Epidermal melanocyte (primary cell): Measurements from ENCODE around the gene PTCD3.
A peak's percentile ranks its signal among the peaks of the same experiment; 100 is the strongest.

Experiments used
- DNase-seq: peaks from one replicate; pipeline ENCODE4 v3.0.0; 2011; ENCODE audit warnings: low spot score; ENCODE audit not compliant: insufficient read length

PTCD3 gene

DNA sequence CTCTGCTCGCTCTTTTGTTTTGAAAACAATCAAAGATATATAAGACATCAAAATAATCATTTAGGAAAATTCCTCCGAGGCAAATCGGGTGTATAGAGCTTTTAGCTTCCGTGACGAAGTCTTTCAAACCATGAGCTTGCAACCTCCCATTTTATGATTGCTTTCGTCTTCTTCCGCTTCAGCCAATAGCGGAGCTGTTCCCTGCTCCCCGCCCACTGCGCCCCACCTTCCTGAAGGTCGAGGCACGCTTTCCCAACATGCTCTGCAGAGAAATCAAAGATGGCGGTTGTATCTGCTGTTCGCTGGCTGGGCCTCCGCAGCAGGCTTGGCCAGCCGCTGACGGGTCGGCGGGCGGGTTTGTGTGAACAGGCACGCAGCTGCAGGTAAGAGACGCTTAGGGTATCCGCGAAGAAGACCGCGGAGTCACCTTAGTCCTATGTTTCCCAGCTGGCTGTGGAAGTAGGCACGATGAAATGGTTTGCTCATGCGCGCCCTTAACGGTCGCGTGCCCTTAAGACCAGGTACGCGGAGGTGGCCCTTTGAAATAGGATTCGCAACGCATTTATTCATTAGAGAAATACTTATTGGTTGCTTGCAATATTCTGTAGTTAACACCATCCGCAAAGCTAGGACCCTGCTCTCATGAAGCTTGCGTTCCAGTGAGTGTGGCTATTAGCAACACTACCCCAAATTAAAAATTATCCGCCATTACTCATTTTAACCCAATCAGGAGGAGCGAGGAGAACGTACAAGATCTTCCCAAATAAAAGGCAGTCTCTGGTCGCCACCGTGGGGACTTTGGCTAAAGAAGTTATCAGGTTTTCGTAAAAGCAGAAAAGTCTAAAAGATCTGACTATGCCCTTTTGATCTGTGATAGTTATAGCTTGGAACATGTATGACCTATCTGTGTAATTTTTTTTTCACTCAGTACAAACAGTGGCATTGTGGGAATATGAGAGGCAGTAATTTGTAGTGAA is at the start of gene PTCD3:
Gene PTCD3 (plus strand): TSS at position 267 of the 977 bp plus-strand sequence. CDS start 13 bp downstream, at position 280.
- peak; percentile 64 for DNase-seq

DNA sequence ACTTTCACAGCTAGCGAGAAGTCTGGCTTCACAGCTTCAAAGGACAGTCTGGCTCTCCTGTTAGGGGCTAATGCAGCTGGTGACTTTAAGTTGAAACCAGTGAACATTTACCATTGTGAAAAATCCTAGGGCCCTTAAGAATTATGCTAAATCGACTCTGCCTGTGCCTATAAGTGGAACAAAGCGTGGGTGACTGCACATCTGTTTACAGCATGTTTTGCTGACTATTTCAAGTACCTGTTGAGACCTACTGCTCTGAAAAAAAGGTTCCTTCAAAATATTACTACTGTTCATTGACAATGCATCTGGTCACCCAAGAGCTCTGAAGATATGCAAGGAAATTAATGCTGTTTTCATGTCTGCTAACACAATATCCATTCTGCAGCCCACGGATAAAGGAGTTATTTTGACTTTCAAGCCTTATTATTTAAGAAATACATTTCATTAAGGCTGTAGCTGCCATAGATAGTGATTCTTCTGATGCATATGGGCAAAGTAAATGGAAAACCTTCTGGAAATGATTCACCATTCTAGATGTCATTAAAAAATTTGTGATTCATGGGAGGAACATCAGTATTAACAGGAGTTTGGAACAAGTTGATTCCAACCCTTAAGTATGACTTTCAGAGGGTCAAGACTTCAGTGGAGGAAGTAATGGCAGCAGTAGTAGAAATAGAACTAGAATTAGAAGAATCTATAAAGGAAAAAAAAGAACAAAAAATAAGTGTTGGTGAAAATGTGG is 49.3 kb upstream of the PTCD3 start:
- no peak for DNase-seq

DNA sequence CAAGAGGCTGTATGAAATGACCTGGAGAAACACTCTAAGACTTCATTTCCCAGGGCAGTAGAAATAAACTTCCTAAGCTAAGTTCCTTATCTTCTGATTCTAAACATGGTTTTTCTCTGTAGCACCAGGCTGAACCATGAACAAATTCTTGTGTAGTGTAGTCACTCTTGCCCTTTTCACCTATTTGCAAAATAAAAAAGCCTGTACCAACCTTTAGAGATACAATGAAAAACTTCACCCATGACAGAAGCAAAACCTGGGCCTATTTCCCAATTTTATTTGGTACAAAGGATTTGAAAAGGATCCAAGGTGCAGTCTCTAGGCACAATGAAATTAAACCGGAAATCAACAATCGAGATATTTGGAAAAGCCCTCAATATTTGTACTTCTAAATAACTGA is 44.0 kb upstream of the PTCD3 start:
- no peak for DNase-seq

DNA sequence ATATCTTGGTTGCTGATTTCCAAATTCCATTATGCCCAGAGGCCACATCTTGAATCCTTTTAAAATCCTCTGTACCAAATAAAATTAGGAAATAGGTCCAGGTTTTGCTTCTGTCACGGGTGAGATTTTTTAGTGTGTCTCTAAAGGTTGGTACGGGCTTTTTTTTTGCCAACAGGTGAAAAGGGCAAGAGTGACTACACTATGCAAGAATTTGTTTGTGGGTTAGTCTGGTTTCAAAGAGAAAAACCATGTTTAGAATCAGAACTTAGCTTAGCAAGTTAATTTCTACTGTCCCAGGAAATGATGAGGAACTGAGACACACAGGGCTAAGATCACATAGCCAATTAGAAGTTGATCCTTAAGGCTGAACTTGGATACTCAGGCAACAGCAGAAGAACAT is 42.0 kb upstream of the PTCD3 start:
- no peak for DNase-seq

DNA sequence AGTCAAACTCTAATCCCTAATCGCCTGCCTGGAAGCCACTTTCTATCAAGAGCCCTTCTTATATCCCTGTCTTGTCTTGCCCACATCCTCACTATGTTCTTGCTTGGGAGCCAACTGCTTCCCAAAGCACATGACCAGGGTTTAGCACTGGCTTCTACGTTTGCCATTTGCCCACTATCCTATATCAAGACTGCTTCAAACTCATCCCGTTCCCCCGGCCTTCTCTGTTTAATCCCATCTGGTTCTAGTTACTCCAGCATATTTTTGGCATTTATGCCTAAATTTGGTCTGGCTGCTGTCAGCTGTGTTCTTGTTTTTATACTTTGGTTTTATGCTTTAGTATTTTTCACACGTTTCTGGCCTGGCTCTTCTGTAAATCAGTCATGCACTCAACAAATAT is 40.5 kb upstream of the PTCD3 start:
- no peak for DNase-seq

DNA sequence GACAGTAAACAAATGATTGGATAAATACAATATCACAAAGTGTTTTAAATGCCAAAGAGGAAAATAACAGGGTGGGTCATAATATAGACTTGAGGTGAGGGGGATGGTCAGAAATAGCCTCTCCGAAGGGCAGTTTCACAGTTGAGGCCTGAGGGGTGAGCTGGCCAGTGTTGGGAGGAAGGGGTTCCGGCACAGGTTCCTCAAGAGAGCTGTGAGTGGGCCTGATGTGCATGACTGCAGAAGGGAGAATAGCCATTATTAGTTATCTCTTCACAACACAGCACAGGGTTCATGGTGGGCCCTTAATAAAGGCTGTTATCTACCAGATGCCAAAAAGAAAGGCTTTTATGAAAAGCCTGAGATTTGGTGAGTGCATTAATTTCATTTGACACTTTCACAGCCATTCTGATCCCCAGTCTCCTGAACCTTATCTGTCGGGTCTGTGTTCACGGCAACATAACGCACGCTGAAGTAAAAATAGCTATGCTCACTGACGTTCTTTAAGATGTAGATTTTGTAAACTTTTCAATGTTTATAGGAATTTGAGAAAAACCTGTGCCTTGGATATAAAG is 39.9 kb upstream of the PTCD3 start:
- DNase-seq: no peak

DNA sequence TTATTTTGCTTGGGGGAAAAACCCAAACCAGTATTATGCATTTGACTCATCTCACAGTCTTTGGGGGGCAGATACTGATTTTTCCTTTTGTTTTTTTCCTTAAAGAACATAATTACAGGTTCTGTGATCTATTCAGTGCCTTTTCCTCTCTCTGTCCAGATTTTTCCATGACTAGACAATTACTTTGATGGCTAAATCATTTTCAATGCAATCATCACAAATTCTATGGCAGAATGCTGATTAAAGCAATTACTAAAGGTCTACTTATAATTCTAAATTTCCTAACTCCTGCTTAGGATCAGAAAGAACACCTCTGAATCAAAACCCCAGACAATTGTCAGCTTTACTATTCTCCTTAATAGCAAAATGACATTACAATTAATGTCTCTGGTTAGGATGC is 39.1 kb upstream of the PTCD3 start:
- no peak for DNase-seq

DNA sequence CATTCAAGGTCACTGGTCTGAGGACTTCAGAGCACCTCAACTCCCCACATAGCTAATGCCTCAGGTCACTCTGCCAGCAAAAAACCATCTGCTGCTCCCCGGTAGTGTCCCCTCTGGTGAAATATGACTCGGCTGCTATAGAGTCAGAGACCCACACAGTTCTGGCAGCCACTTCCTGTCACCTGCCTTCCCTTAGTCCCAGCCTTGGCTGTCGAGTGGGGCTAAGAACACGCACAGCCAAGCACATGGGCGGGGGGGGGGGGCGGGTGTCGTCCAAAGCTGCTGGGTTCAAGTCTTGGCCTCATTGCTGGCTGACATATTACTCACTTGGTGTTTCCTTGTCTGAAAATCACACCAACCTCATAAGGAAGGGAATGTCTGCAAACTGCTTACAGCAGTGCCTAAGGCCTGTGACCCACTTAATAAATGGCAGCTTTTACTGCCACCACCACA is 37.9 kb upstream of the PTCD3 start:
- DNase-seq: no peak

DNA sequence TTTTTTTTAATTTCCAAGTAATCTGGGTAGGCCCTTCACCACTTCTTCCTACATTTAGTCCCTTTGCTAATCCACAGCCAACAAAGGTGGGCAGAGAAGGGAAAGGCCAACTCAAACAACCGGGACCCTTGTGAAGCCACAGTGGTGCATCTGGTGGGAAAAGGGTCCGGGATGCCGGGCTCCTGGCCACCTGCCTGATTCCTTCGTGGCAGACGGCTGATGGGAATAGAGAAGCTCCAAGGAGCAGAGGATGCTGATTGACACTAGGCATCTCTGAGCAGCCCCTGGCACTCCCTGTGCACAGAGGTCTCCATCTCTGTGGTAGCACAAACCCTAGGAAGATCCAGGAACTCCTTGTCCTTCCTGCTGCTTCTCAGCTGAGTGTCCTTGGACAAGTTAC is 37.4 kb upstream of the PTCD3 start:
- no peak for DNase-seq

DNA sequence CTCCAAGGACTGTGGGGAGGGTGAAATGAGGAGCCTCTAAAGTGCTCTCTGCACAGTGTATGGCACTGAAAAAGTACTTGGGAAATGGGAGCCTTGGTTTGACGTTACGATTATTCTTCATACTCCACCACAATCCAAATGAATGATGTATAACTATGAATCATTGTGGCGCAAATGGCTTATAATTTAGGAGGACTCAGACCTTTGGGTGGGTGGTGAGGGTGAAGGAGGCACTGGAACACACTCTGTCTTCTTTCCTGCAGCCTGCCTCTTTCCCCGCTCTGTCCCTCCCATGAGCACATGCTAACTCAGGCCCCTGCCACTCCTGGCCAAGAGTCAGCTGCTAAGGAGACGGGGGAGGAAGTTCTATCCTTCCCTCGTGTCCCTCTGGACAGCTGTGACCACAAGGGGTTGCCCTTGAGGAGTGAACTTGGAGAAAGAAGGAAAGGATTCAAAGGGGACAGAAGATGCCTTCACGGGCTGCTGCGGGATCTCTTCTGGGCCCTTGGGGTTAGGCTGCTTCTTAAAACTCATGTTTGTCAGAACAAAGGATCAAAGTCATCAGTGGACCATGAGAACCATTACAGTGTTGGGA is 36.8 kb upstream of the PTCD3 start:
- DNase-seq: peak; percentile 36

DNA sequence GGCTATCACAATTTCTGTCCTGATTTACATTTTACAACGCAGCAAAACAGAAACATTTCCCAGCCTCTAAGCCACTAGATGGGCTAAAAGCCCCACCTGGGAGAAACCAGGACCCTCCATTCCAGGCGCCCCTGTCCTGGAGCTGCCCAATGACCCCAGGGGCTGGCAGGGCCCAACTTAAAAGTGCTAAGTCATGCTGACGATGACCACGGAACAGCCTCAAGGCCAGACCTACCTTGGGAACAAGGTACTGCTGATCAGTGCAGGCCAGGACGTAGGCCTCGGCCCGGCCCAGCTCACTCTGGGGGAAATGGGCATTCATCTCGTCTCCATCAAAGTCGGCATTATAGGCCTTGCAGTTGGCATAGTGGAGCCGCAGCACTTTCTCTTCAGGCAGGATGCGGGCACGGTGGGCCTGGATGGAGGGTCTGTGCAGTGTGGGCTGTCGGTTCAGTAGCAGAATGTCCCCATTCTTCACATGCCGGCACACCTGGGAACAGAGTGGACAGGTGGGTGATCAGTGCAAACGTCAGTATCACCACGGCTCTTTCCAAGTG is 36.2 kb upstream of the PTCD3 start:
- DNase-seq: no peak

DNA sequence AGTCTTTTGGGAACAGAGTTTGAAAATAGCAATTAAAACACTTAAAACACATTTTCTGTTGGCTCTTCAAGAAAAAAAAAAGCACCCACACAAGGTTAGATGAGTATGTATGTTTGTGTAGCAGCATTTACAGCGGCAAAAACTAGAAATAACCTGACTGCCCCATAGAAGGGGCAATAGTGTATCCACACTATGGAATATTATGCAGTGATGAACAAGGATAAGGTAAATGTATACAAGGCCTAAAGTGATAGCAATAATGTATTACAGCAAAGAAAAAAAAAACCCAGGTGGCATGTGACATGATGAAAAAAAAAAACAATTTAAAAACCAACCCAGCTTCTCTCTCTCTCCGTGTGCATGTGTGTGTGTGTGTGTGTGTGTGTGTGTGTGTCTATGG is 35.2 kb upstream of the PTCD3 start:
- DNase-seq: no peak

DNA sequence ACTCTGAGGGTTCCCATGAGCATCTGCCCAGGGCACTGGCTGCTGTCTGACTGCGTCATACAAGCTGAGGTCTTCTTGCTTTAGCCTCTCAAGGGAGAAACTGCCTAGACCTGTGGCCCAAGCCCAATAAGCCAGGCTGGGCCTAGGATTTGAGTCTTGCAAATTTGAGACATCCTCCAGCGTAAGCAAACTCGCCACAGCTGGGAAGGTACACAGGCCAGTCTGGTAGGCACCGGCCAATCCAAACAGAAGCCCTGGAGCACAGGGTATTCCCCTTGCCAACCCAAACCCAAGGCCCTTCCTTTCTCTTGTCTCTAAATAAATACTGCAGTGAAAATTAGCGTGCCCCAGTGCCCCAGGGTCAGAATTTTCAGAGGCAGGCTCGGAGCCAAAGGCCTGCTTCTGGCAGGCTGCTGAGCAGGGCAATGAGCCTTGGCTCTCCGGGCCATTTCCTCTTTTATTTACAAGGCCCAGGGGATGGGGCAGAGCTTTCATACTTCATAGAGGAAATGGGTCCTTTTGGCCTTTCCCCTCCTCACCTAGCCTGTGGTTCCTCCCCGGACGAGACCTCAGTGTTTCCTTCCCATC is 33.7 kb upstream of the PTCD3 start:
- peak; percentile 72 for DNase-seq

DNA sequence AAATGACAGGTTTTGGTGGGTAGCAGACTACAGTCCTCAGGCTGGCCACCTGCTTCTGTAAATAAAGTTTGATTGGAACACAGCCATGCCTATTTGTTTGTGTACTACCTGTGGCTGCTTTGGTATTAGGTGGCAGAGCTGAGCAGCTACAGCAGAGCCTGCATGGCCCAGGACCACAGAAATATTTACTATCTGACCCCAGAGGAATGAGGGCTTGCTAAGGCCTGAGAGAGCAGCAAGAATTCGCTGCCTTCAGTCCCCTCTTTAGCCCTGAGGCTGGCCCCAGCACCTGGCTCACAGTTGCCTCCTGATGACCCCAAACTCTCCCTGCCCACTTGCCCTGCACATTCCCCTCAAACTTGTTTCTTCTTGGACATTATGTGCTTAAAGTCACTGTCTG is 32.8 kb upstream of the PTCD3 start:
- DNase-seq: no peak

DNA sequence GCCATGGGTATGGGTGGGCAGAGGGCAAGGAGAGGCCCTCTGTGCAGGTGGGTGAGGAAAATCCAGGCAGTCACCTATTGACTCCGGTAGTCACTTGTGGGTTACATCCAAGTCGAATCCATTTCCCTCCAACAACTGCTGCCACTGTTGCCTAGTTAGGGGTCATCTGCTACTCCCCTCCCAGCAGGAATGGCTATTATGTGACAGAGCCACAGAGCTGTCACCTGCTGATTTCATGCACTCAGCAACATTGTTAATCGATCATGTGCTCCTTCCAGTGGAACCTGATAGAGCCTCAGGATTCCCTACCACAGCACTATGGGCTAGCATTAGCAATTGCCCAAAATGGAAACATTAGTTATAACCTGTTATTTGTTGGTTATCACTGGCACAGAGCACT is 31.8 kb upstream of the PTCD3 start:
- DNase-seq: no peak

DNA sequence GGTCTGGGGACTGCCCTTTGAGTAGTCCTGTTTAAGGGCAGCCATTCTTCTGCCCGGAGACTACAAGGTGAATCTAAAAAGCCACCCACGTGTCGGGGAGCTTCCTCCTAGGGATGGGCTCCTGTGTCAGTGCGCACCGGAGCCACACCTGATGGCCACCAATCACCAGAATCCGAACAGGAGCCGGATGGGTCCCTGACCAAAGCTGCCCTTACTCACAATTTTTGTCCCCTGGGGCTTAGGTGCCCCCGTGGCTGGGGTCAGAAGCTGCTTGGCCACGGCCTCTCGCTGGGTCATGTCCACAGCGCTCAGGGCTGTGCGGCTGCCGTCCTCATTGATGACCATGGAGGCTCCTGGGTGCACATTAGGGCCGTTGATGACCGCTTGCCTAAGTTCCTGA is 31.2 kb upstream of the PTCD3 start:
- DNase-seq: no peak

DNA sequence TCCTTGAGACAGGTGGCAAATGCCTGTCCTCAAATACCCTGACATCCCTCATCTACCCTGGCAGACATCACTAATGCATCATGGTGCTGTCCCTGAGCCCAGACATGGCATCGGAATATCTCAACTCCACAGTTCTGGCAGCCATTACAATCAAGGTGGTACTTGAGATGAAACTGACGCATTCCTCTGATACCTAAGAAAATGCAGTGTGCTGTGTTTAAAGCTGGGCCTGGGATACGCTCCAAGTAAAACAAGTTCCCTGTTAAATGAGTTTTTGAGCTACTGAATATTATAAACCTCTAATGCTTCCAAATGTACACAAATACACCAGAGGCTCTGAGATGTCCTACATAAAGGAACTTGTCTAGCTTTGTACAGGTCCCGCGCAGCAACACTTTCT is 30.1 kb upstream of the PTCD3 start:
- DNase-seq: no peak

DNA sequence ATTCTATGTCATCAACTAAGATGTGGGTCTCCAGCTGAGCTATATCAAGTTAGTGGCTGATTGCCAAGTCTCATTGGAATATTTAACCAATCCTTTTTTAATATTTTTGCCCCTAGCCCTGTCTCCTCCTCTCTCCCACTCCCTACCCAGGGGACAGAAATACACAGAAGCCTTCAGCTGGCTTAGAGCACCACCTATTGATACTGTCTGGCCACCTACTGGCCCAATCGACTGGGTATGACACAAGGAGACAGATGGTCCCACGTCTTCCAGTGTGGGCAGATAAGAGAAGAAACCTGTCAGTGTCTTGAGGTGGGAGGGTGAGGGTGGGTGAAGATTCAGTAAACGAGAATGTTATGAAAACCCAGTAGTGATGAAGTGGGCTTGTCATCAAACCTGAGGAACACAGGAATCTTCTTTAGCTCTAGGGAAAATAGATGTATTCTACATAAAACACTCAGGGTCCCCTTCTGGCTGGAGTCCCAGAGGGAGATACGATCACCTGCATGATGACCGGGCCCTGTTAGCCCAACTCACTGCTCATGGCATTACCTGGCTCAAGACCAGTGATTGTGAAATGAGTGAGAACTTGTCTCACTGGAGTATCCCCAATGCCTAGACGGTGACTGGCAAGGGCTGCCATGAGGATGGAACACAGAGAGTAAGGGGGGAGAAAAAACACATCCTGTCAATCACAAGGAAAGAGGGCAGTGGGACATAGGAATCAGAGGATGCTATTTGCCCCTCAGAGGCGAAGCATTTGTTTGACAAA is 27.1 kb upstream of the PTCD3 start:
- DNase-seq: peak; percentile 43

DNA sequence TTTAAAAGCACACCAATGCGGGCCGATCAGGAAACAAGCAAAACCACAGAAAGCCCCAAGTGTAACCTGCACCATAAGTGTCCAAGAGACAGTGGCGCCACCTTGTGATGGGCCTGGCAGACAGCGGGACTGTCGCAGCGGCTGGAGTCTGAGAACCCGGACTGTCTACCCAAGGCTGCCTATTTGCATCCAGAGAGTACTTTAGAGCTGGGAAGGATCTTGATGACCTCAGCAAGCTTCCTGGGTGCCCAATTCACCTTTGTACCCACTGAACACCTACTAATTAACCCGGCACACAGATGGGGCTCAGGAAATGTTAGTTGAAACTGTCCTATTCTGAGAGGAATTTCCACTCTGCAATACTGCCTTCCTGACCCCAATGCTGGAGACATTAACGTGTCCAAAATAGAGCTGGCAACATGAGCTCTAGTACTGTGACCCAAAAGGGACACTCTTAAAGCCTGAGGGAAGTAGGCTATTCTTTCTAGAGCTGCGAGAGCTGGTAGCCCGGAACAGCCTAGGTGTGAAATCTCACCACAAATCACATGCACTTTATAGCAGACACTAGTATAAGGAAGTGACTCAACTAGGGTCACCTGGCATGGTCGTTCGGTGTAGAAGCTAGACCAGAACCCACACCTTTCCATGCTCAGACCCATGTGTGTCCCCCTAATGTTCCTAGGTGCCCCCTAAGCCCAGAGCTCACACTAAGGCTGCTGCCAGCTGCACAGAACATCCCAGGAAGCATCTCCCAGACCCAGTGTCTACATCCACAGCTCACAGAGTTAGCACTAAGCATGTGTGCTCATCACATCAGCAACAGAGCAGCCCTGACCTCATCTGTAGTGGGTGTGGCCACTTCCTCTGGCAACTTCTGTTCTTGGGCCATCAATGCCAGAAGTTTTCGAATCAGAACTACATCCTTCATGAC is 25.8 kb upstream of the PTCD3 start:
- peak; percentile 36 for DNase-seq
